Stimulated activated CD4-positive, alpha-beta T cell treated with anti-CD3 and anti-CD28 coated beads, Interleukin-15, amount 100 ng/mL, for 1 hour (primary cell): Measurements from ENCODE around the gene FOXD2.
A peak's percentile ranks its signal among the peaks of the same experiment; 100 is the strongest.

ENCODE experiments used
- DNase-seq, 2 donors: peaks; one replicate each; pipeline ENCODE4 v3.0.0-alpha.2; 2020; ENCODE audit warnings: low read depth in 1 of 2, low spot score in 1 of 2

Gene FOXD2

DNA sequence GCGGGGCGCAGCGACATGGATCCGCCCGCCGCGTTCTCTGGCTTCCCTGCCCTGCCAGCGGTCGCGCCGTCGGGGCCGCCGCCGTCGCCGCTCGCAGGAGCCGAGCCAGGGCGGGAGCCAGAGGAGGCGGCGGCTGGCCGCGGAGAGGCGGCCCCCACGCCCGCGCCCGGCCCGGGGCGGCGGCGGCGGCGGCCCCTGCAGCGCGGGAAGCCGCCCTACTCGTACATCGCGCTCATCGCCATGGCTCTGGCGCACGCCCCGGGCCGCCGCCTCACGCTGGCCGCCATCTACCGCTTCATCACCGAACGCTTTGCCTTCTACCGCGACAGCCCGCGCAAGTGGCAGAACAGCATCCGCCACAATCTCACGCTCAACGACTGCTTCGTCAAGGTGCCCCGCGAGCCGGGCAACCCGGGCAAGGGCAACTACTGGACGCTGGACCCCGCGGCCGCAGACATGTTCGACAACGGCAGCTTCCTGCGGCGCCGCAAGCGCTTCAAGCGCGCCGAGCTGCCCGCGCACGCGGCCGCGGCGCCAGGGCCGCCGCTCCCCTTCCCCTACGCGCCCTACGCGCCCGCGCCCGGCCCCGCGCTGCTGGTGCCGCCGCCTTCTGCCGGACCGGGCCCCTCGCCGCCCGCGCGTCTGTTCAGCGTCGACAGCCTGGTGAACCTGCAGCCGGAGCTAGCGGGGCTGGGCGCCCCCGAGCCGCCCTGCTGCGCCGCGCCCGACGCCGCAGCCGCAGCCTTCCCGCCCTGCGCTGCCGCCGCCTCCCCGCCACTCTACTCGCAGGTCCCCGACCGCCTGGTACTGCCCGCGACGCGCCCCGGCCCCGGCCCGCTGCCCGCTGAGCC, 21.3 kb upstream of the FOXD2 start:
- no peak for DNase-seq

- no peak for DNase-seq
These were observed 20.4 kb upstream of the FOXD2 start for GRCh38 chr1:47417170-47418044.

DNA sequence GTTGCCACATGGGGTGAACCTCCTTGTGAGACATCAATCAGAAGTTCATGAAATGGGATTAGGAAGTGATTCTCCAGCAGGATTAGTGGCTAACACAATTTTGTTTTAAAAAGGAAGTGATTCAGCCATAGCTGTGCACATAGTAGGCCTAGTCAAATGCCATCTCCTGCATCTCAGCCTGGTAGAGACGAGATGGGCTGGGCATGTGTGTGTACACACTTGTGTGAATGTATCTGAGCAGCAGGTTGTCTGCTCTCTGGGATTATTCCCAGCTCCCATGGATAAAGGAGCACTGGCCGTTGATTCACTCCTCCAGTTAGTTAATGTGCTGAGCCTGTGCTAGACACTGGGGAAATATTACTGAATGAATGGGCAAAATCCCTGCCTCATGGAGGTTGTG, 19.7 kb upstream of the FOXD2 start:
- no peak for DNase-seq

- DNase-seq = no peak
These were observed 19.0 kb upstream of the FOXD2 start for GRCh38 chr1:47418681-47419325.

- DNase-seq = no peak
These were observed 17.3 kb upstream of the FOXD2 start for GRCh38 chr1:47420547-47420946.

DNA sequence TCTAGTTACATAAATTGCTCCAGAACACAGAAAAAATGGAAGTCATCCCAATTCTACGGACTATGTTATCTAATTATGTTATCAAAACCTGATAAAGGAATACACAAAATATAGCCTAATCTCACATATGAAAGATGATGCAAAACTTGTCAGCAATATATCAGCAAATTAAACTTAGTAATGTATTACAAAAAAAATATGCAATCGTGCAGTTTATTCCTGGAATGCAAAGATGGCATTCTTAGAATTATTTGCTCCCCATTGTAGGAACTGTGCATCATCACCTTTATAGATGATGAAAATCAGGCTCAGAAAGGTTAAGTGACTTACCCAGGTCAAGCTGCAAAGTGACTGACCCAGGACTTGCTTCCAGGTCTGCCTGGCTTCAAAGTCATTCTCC, 14.0 kb upstream of the FOXD2 start:
- no peak for DNase-seq

DNA sequence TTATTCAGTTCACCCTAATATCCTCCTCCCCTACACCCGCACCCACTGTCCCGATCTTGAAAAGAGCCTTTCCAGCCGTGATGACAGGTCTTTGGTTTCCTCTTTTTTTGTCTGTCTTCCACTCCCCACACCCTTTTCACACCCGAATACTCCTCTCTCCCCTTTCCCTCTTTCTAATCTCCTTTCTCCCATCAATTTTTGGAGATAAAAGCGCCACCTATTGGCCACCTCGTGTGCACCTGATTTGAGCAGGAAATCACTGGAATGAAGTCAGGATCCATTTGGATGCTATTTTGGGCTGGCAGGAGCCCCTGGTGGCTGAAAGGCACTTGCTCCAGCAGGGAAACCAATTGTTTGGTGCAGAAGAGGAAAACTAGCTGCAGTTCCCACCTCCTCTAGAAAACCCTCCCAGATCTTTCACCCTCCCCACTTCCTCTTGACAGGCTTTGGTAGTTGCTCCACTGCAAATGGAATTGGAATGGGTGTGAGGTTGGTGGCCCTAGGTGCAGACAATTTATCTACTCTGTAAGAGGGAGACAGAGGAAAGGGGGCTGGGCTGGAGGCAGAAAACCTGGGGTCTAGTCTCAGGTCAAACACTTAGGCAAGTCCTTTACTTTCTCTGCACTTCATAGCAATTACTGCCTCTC, 13.4 kb upstream of the FOXD2 start:
- no peak for DNase-seq

- no peak for DNase-seq
These were observed 6.3 kb upstream of the FOXD2 start for GRCh38 chr1:47431534-47431933.

DNA sequence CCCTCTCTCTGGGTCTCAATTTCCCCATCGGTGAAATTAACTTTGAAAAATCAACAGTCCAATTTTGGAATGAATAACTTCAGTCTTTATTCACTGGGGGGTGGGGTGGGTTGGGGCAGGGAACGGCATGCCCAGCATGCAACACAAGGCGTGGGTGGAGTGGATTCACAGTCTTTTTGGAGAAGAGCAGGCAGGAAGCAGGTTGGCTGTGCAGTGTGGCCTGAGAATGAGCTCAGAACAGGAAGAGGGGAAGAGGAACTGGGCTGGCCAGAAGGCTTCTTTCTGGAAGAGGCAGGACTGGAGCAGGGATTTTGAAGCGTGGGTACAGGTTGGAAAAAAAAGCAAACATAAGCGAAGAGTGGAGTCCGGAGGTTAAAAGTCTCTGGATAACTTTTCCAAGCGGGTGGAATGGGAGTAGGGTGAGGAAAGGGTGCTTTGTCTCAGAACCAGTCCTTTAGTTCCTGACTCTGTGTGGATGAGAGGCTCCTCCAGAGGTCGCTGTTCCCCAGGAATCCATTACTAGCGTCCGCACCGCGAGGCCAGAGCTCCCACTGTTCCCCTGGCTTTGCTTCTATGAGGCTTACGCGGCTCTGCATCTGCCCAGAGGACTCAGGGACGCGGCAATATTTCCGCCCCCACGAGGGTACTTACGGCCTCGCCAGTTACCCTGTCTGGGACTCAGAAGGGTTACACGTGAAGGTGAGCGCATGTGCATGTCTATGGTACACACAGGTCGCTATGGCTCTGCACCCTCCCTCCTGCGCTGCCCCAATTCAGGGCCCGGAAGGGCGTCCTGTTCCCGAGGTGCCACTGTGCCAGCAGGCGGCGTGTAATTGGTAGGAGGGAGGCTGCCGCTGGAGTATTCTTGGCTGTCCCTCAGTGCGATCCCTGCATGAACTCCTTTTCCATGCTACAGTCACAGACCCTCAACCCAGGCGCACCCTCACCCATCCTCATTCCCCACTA, 5.5 kb upstream of the FOXD2 start:
- peak in 1 of 2 donors; percentile 37 for DNase-seq

DNA sequence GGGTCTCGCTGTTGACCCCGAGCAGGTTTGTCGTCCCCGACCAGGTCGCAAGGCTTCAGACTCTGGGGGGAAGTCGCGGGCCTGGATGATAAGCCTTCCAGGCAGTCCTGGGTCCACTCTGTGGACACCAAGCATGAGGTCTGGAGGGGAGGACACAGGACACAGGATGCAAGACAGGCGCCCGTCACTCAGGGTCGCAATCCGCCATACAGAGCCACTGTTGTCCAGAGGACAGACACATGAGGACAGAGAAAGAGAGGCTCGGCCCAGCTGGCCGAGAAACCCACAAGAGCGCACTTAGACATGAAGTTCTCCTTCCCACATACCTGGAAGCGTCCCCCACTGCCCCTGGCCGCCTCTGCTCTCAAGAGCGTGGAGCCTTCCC, 4.8 kb upstream of the FOXD2 start:
- no peak for DNase-seq

GRCh38 chr1:47433477-47434050, 4.3 kb upstream of the FOXD2 start:
- DNase-seq = no peak

- no peak for DNase-seq
These were observed 3.6 kb upstream of the FOXD2 start for GRCh38 chr1:47434051-47434842.

DNA sequence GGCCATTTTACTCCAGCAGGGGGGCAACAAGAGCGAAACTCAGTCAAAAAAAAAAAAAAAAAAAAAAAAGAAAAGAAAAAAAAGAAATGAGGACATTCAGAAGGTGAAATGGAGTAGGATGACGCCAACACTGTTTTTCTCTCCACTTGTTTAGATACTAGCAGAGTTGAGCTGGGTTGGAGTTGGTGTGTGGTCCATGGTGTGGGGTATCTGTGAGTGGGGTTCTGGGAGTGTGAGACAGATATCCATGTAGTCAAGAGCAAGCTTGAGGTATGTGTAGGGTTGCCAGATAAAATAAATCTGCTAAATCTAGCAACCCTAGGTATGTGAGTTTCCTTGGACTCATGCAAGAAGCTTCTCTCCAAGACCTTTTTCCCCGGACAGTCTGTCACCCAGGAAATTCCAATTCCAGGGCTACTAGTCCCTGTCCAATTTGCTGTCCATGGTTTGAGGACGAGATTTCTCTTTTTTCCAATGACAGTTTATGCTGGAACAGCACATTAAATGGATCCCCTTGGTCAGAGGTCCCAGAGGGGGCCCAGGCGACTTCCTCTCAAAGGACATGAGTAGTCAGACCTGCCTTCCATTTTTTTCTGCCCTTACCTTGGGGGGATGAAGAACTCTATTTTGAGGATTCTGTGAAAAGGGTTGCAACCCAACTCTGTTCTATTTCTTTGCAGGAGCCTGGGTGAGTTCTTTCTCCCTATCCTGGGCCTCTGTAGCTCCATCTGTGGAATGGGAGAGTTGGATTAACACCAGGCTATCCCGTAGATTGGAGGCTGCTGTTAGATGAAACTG, 2.1 kb upstream of the FOXD2 start:
- DNase-seq = no peak

DNA sequence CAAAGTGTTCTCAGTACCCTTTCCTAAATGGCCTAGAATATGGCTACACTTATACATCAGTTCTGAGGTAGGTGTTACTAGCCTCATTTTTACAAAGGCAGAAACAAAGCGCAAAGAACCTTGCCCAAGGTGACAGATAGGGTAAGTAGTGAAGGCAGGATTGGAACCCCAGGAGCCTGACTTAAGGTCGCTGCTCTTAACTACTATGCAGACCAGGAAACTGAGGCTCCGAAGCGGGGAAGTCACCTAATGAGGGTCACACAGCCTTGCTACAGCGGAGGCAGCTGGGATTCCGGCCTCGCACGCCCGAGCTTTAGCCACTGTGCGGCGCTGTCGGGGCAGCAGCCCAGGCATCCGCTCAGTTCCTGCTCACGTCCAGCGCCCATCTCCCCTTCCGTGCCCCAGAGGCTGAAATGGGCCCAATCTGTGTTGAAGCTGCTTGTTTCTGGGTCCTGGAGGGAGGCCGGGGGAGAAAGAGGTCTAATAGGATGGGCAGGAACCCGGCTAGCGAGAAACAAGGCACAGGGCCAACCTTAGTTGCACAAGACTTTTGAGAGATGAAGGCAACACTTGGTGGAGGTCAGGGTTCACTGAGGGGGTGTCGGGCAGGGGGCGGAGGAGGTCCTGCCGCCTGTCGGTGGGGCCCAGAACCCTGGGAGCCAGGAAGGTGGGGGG, 1.4 kb upstream of the FOXD2 start:
- peak; percentile 57 to 72 for DNase-seq

DNA sequence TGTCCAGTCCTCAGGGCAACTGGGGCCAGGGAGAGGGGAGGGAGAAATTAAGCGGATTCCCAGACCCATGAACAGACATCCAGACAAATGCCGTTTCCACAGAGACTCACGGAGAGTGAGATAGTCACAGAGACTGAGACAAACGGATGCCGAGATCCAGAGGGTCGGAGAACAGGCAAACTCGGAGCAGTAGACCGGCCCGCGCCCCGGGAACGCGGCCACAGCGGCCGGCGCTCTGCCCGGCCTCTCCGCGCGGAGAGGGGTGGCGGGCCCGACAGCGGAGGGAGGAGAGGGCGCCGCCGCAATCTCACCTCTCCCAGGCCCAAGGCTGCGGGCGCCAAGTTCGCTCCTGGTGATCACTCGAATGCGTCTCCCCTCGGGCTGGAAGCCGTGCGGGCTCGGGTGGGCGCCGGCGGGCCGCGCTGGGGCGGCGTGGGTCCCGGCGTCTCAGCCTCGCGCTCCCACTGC, 831 bp upstream of the FOXD2 start:
- DNase-seq = no peak

GRCh38 chr1:47438165-47439016, 547 bp downstream of the FOXD2 start:
- no peak for DNase-seq
